ENCODE data around the gene COLEC11. TPM values are rescaled to one million over a fixed set of nuclear protein-coding genes. Genes with fewer than 3 reads are reported as not detected.

Gene COLEC11
- total and polyA plus RNA-seq, 2 of the 13 experiments (the other 11 are each of a cell fraction or from before 2014, with no cell fraction given): 1.5 to 3.0 TPM

DNA sequence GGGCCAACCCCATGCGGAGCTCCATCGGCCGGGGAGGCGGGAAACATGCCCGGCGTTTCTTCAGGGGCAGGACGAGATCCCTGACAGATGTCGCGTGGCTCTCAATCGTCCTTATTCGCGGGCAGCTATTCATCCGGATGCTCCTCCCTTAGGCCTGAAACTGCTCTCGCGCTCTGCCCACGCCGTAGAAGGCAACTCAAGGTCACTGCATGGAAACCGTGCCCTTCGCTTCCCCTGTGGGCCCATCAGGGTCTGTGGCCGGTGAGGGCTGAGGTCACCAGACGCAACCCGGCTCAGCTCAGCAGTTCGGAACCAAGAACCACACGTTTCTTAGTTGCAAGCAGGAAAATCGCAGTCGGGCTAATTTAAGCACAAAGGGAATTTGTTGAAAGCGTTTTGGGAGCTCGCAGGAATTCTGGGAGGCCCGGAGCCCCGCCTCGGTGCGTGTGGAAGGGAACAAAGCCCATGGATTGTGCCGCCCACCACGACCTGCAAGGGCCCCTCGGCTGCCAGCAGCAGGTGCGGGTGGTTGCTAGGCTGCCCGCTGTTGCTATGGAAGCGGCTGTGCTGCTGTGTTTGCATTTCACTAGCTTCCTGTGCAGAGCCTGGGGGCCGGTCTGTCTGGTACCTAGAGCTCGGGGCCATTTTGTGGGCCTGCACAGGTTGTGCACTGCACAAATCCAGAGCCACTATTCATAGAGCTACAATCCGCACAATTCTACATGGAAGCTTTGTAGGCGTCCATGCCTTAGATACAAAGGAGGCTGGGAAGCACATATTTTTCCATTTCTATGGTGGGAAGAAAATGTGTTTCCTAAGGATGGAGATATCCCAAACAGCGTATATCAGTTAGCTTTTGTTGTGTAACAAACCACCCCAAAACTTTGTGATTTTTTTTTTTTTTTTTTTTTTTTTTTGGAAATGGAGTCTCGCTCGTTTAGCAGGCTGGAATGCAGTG is 57.1 kb downstream of the COLEC11 start (continued):
- TF ChIP-seq, protein P1, sequence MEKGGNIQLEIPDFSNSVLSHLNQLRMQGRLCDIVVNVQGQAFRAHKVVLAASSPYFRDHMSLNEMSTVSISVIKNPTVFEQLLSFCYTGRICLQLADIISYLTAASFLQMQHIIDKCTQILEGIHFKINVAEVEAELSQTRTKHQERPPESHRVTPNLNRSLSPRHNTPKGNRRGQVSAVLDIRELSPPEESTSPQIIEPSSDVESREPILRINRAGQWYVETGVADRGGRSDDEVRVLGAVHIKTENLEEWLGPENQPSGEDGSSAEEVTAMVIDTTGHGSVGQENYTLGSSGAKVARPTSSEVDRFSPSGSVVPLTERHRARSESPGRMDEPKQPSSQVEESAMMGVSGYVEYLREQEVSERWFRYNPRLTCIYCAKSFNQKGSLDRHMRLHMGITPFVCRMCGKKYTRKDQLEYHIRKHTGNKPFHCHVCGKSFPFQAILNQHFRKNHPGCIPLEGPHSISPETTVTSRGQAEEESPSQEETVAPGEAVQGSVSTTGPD (CRISPR knock-in tag; IDR thresholded peaks at IDR 0.05): 0 out of 2 replicates have a peak, but pooled peaks have one; percentile 39
- TF ChIP-seq ZNF460 (CRISPR knock-in tag; IDR thresholded peaks at IDR 0.05; ENCODE audit: borderline replicate concordance) (no peak), ZNF660 (CRISPR knock-in tag; IDR thresholded peaks at IDR 0.05; ENCODE audit: borderline replicate concordance, low read depth) (no peak), ZNF263 (CRISPR knock-in tag; IDR thresholded peaks at IDR 0.05) (0 out of 2 replicates have a peak, but pooled peaks have one; percentile 33), NCOA2 (CRISPR knock-in tag; IDR thresholded peaks at IDR 0.05) (no peak; the same call in none of the 2 replicates), TBX3 (IDR thresholded peaks at IDR 0.05; ENCODE audit: borderline replicate concordance) (no peak), MIER2 (CRISPR knock-in tag; IDR thresholded peaks at IDR 0.05) (no peak; the same call in 1 of the 2 replicates), SPEN (CRISPR knock-in tag; IDR thresholded peaks at IDR 0.05; ENCODE audit: low read depth) (peak; percentile 7; the same call in 1 of the 2 replicates), USF2 (IDR thresholded peaks at IDR 0.05; ENCODE audit: low read depth, low read length) (no peak; the same call in 1 of the 2 replicates), USF2 (CRISPR knock-in tag; IDR thresholded peaks at IDR 0.05; ENCODE audit: borderline replicate concordance) (peak; percentile 48; the same call in 1 of the 2 replicates), DMAP1 (CRISPR knock-in tag; IDR thresholded peaks at IDR 0.05) (peak; percentile 73), UBTF (CRISPR knock-in tag; IDR thresholded peaks at IDR 0.05) (peak; percentile 59), SMC3 (IDR thresholded peaks at IDR 0.05; ENCODE audit: low read length) (no peak), KAT2B (IDR thresholded peaks at IDR 0.05; ENCODE audit: borderline replicate concordance, low read depth, low read length) (no peak), HNF4G (IDR thresholded peaks at IDR 0.05; ENCODE audit: borderline replicate concordance, low read depth, low read length) (no peak; the same call in 1 of the 2 replicates), HNF4G (CRISPR knock-in tag; IDR thresholded peaks at IDR 0.05; ENCODE audit: borderline replicate concordance, low read depth) (0 out of 2 replicates have a peak, but pooled peaks have one; percentile 16)
- TF ChIP-seq, protein P2, sequence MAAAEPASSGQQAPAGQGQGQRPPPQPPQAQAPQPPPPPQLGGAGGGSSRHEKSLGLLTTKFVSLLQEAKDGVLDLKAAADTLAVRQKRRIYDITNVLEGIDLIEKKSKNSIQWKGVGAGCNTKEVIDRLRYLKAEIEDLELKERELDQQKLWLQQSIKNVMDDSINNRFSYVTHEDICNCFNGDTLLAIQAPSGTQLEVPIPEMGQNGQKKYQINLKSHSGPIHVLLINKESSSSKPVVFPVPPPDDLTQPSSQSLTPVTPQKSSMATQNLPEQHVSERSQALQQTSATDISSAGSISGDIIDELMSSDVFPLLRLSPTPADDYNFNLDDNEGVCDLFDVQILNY (CRISPR knock-in tag; conservative IDR thresholded peaks at IDR 0.05): peak; percentile 83
- TF ChIP-seq, protein P3, sequence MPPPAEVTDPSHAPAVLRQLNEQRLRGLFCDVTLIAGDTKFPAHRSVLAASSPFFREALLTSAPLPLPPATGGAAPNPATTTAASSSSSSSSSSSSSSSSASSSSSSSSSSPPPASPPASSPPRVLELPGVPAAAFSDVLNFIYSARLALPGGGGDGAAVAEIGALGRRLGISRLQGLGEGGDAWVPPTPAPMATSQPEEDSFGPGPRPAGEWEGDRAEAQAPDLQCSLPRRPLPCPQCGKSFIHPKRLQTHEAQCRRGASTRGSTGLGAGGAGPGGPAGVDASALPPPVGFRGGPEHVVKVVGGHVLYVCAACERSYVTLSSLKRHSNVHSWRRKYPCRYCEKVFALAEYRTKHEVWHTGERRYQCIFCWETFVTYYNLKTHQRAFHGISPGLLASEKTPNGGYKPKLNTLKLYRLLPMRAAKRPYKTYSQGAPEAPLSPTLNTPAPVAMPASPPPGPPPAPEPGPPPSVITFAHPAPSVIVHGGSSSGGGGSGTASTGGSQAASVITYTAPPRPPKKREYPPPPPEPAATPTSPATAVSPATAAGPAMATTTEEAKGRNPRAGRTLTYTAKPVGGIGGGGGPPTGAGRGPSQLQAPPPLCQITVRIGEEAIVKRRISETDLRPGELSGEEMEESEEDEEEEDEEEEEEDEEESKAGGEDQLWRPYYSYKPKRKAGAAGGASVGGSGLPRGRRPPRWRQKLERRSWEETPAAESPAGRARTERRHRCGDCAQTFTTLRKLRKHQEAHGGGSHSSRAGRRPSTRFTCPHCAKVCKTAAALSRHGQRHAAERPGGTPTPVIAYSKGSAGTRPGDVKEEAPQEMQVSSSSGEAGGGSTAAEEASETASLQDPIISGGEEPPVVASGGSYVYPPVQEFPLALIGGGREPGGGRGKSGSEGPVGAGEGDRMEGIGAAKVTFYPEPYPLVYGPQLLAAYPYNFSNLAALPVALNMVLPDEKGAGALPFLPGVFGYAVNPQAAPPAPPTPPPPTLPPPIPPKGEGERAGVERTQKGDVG (CRISPR knock-in tag; IDR thresholded peaks at IDR 0.05; ENCODE audit: borderline replicate concordance): no peak
